ENCODE data around the gene SLC66A2.

DNA sequence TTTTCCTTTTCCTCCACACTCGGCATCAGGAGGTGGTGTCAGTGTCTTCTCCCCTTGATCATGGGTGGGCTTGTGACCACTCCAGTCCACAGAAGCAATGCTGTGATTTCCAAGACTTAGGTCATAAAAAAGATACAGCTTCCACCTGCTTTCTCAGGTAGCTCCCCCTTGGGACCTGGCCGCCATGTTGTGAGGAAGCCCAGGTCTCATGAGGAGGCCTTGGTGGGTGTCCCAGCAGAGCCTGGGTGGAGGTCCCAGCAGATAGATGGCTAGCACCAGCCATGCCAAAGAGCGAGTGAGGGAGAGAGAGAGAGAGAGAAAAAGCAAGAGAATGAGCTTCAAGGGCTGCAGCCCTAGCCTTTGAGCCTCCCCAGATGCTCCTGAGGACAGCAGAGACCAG is 16.0 kb downstream of the SLC66A2 start:
- TF ChIP-seq CTCF (IDR thresholded peaks at IDR 0.05) (no peak), POLR2A (IDR thresholded peaks at IDR 0.05) (no peak)
